Ammon's horn (tissue), 1 donor: ENCODE results near the gene TGM5.

Source experiments
- DNase-seq: peaks from one replicate; pipeline ENCODE4 v3.0.0-alpha.2; 2016; ENCODE audit warnings: low spot score

The TGM5 gene

DNA sequence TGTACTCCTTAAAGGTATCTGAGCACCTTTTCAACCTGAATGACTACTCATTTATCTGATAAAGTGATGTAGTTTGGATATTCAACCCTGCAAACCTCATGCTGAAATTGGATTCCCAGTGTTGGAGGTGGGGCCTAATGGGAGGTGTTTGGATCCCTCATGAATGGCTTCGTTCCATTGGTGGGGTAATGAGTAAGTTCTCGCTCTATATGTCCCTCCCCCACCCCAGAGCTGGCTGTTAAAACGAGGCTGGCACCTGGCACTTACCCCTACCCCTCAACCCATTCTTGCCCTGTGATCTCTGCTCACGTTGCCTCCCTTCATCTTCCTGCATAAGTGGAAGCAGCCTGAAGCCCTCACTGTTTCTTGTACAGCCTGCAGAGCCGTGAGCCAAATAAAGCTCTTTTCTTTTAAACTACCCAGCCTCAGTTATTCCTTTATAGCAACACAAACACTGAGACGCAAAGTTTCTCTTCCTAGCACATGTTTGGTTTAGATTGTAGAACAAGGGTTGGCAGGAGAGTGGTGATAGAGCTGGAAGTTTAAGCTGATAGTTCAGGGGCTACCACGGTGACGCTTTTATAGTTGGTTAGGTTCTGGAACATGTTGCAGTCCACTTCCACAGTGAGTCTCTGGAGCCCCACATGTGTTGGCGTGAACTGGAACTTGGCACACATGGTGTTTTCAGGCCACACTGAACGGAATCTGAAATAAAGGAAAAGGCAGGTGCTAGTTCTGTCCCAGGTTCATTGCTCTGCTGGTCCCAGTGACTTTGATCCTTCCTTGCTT, 69.8 kb downstream of the TGM5 start:
- no peak for DNase-seq

GRCh38 chr15:43194795-43195194, 71.9 kb downstream of the TGM5 start:
- no peak for DNase-seq

DNA sequence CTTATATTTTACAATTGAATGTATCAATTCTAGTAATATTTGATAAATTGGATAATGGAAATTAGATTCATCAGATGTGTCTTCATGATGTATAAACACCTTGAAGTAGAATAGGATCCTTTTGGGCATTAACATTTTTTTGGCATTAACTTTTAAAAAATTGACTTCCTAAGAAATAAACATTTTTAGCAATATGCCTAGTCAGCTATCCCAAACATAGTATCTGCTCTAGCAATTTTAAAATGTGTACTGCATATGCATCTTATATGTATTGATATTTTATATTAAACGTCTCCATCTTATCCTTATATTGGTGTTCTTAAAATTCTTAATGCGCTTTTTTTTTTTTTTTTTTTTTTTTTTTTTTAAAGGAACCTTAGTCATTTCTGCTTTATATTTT, 73.0 kb downstream of the TGM5 start:
- no peak for DNase-seq

DNA sequence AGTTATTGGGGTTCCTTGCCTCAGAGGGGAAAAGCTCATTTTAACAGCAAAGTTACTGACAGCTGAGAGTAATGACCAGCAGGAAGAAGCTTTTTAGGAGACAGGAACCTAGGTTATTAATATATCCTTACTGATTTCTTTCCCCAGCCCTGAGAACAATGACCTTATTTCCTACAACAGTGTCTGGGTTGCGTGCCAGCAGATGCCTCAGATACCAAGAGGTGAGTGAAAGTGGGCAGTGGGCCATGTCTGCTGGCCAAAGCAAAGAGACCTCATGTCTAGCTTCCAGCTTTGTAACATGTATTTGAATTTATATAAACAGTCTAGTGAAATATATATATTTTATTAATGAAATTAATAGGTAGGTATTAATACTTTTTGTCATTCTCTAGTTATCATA, 76.5 kb downstream of the TGM5 start:
- no peak for DNase-seq

- DNase-seq: no peak
These were observed 77.4 kb downstream of the TGM5 start for GRCh38 chr15:43189296-43189695.

DNA sequence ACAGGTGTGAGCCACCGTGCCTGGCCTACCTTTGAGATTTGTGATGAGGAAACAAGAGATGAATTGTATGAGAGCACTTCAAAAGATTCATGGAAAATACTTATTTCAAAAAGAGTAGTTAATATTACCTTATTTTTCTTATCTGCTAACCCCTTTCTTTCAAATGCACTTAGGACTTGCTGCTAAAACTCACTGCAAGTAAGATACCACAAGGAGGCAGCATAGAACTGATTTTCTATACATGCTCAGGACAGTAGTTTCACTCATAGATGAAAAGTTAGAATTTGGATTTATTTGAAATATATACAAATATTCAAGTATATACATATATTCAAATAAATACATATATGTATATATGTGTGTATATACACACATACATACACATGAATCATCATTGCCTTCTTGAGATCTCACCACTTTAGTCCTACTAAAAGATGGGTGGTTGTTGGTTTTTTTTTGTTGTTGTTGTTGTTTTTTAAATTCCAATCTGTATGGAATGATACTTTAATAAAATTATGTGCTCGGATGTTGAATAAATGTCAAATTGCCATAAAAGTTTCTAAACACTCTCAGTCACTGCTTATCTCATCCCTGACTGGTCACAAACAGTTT, 79.1 kb downstream of the TGM5 start:
- peak; percentile 47 for DNase-seq

DNA sequence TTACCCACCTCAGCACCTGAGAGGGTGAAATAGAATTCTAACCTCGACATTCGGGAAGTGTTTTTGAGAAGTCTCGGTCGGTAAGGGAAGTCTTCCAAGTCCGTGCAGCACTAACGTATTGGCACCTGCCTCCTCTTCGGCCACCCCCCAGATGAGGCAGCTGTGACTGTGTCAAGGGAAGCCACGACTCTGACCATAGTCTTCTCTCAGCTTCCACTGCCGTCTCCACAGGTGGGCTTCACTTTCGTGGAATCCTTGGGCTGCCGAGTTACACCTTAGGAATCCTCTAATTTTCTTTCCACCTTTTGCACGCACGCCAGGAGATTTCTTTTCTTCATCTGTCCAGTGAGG, 80.8 kb downstream of the TGM5 start:
- DNase-seq: no peak

- peak; percentile 92 for DNase-seq
These were observed 81.3 kb downstream of the TGM5 start, which contains the start of gene CCNDBP1 for GRCh38 chr15:43185157-43186002. TSS of gene CCNDBP1 (plus strand) at chr15:43185403. CDS start at chr15:43185499, 96 bp downstream.

DNA sequence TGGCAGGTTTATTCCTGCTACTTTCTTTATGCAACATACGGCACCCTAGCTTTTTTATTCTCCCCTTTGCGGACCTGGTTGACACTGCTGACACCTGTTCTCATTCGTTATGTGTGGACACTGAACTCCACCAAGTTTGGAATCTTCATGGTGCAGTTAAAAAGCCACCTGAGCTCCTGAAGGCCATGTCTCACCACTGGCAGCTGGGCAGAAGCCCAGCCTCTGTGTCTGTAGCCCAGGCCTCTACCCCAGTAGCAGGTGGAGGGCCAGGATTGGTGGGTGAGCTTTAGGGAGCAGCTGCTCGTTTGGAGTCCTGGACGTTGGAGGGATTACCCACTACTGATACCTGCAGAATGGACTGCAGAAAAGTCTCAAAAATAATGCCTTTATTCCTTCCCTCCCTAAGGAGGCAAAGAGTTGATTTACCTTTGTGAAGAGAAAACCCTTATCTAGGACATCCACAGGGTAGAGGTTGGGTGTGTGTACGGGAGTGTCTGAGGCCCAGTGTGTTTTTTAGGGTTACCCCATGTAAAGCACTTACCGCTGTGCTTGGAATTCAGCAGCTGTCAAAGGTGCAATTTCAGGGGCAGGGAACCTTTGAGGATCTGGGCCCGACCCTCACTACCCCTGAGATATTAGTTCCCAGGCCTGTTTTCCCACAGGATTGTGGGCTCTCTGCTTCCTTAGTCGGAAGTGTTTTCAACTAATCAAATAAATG, 82.2 kb downstream of the TGM5 start:
- DNase-seq: no peak

- no peak for DNase-seq
These were observed 83.5 kb downstream of the TGM5 start for GRCh38 chr15:43183270-43183669.
